ENCODE data around the gene LHX4.

GRCh38 chr1:180206581-180206980, 23.5 kb upstream of the LHX4 start:
- TF ChIP-seq POLR2A (IDR thresholded peaks at IDR 0.05) (no peak), CTCF (IDR thresholded peaks at IDR 0.05) (no peak)

Data from tibial nerve (tissue), 3 donors.